ENCODE results near the gene RABAC1. TPM values are rescaled to one million over a fixed set of nuclear protein-coding genes. Genes with fewer than 3 reads are reported as not detected.

Gene RABAC1
- polyA plus RNA-seq, 1 experiment = 149 TPM

DNA sequence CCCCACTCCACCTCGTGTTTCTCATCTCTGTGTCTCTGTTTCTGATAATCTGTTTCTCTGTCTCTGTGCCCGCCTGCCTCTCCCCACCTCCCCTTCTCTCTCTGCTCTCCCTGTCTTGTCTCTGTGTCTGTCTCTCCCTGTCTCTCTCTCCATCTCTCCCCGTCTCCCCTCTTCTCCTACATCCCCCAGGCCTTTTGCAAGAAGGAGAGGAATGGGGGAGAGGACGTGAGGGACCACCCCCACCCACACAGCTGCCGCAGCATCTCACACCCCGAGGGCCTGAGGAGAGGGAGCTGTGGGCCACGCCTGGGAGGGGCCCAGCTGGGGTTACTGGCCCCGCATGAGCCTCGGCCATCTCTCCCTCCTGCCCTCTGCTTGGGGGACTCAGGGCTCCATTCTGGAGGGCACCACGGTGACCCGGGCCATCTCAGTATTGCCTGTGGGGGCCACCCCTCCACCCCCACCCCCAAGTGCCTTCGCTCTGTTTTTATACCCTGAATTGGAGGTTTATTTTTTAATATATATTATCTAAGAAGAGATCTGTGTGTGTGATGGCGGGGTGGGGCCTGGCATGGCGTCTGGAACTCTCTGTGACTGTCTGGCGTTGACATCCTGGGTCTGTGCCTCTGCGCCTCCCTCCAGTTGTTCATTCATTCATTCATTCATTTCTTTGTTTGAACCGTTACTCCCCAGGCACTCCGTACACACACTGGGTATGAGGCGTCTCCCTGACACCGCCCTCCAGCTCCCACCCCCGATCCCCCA lies 52.0 kb downstream of the RABAC1 start:
- TF ChIP-seq, protein P1, sequence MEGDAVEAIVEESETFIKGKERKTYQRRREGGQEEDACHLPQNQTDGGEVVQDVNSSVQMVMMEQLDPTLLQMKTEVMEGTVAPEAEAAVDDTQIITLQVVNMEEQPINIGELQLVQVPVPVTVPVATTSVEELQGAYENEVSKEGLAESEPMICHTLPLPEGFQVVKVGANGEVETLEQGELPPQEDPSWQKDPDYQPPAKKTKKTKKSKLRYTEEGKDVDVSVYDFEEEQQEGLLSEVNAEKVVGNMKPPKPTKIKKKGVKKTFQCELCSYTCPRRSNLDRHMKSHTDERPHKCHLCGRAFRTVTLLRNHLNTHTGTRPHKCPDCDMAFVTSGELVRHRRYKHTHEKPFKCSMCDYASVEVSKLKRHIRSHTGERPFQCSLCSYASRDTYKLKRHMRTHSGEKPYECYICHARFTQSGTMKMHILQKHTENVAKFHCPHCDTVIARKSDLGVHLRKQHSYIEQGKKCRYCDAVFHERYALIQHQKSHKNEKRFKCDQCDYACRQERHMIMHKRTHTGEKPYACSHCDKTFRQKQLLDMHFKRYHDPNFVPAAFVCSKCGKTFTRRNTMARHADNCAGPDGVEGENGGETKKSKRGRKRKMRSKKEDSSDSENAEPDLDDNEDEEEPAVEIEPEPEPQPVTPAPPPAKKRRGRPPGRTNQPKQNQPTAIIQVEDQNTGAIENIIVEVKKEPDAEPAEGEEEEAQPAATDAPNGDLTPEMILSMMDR (IDR thresholded peaks at IDR 0.05; ENCODE audit: low read depth, low read length) = no peak
- no peaks in the 10 kb centered on the region for H3K9me3 ChIP-seq (ENCODE audit: control insufficient read depth, insufficient read depth, low read length)
- peaks cover 13% of the 10 kb centered on the region for H3K27me3 ChIP-seq (ENCODE audit: control insufficient read depth, insufficient read depth, low read length)
- H3K4me3 ChIP-seq (ENCODE audit: low read depth, low read length) = no peak overlapping the region
- no peak for DNase-seq (ENCODE audit: low read depth, low spot score)
- POLR2A ChIA-PET = no interaction called here
- CTCF ChIA-PET = no interaction called here
- H3K27ac ChIP-seq (ENCODE audit: low read depth, low read length) = no peak overlapping the region

Other genes with a start within 250 kb of the RABAC1 start
- not detected in 2 replicates for gene CEACAM6, start 203.8 kb downstream of the RABAC1 start, polyA plus RNA-seq (2011; rRNA removed)
- not detected in 2 replicates for gene CEACAM3, start 162.7 kb downstream of the RABAC1 start, polyA plus RNA-seq (2011; rRNA removed)
- gene LYPD4, start 114.6 kb downstream of the RABAC1 start, polyA plus RNA-seq (2011; rRNA removed) = not detected in 2 replicates
- not detected in 2 replicates for gene DMRTC2, start 114.3 kb downstream of the RABAC1 start, polyA plus RNA-seq (2011; rRNA removed)
- gene RPS19, start 99.1 kb downstream of the RABAC1 start, polyA plus RNA-seq (2011; rRNA removed) = 1,320 and 1,738 TPM in 2 replicates
- 0.20 and 0.36 TPM in 2 replicates for gene CD79A, start 82.0 kb downstream of the RABAC1 start, polyA plus RNA-seq (2011; rRNA removed)
- 19.5 and 24.1 TPM in 2 replicates for gene ARHGEF1, start 76.1 kb downstream of the RABAC1 start, polyA plus RNA-seq (2011; rRNA removed)
- gene ERFL, start 30.9 kb downstream of the RABAC1 start, polyA plus RNA-seq (2011; rRNA removed) = not detected in 2 replicates
- 0.05 TPM in 1 of 2 replicates, not detected in the other for gene ATP1A3, start 34.9 kb upstream of the RABAC1 start, polyA plus RNA-seq (2011; rRNA removed)
- gene GRIK5, start 110.9 kb upstream of the RABAC1 start, polyA plus RNA-seq (2011; rRNA removed) = 0.04 and 0.05 TPM in 2 replicates
- 5.5 and 9.0 TPM in 2 replicates for gene ZNF574, start 116.8 kb upstream of the RABAC1 start, polyA plus RNA-seq (2011; rRNA removed)
- gene POU2F2, start 173.1 kb upstream of the RABAC1 start, polyA plus RNA-seq (2011; rRNA removed) = 1.9 and 2.6 TPM in 2 replicates

Measured in AG04450 (cell line).